GM23338 (cell line): ENCODE data around the gene SLC15A4.

Experiments used
- CTCF ChIP-seq, 2 experiments: fragments of 200-600 bp in 1 of 2; sonication (generic) in 1 of 2; conservative IDR thresholded peaks; 2 replicates each; pipeline versions ENCODE4 v1.5.1 to v1.6.1; 2016 to 2017; ENCODE audit warnings: antibody characterized with exemption in 2 of 2, low read depth in 2 of 2, mild to moderate bottlenecking in 2 of 2, moderate library complexity in 1 of 2
- EZH2 ChIP-seq: fragments of 200-600 bp; sonication (generic); IDR thresholded peaks from one replicate; pipeline ENCODE4 v1.8.0; 2017; ENCODE audit warnings: antibody characterized with exemption, mild to moderate bottlenecking, low read depth; ENCODE audit not compliant: unreplicated experiment
- POLR2AphosphoS5 ChIP-seq: IDR thresholded peaks from 2 replicates; pipeline ENCODE4 v1.6.1; 2016; ENCODE audit warnings: antibody characterized with exemption, low read depth
- REST ChIP-seq: IDR thresholded peaks from one replicate; pipeline ENCODE4 v1.6.1; 2018; ENCODE audit warnings: antibody characterized with exemption; ENCODE audit not compliant: unreplicated experiment

- no peak for TF ChIP-seq CTCF (conservative IDR thresholded peaks at IDR 0.05; ENCODE audit: low read depth in 2 of 2)
- TF ChIP-seq REST = no peak
- no peak for TF ChIP-seq EZH2
- TF ChIP-seq POLR2AphosphoS5 = no peak
Measured at GRCh38 chr12:128771681-128772080, 52.1 kb downstream of the SLC15A4 start.
